ENCODE results near the gene CRACR2A.

The CRACR2A gene

DNA sequence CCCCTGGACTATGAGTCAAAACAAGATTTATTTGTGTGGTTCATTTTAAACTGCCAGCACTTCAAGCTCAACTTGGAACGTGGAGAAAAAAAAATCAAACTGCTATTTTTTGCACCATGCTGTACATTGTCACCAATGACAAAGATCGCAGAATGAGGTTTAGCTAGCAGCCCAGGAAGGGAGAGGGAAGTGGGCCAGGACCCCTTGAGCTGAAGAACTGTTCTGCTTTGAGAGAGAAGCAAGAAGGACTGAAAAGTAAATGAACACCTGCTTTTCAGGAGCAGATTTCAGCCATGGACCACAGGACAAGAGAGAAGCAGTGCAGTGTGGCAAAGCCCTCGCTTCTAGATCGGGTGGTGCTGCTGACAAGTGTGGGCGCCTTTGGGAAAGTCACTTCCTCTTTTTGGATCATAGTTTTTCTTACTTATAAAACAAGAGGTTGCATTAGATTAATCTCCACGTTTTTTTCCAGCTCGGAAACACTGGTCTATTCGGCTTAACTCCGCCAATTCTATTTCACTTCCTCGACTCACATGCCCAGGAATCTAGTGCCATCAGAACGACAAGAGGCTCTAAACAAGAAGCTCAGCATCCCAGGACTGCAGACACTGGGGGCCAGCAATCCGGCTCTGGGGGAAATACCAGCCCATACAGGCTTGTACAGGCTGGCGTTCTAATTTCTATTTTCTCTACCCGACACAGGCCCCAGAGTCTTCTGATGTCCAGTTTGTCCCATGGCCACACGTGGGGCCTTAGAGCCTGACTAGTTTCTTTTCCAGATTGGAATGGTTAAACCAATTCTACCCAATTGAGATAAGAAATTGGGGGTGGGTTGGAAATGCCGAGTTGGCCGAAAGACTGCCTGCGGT, 129.9 kb downstream of the CRACR2A start:
- TF ChIP-seq, protein P1, sequence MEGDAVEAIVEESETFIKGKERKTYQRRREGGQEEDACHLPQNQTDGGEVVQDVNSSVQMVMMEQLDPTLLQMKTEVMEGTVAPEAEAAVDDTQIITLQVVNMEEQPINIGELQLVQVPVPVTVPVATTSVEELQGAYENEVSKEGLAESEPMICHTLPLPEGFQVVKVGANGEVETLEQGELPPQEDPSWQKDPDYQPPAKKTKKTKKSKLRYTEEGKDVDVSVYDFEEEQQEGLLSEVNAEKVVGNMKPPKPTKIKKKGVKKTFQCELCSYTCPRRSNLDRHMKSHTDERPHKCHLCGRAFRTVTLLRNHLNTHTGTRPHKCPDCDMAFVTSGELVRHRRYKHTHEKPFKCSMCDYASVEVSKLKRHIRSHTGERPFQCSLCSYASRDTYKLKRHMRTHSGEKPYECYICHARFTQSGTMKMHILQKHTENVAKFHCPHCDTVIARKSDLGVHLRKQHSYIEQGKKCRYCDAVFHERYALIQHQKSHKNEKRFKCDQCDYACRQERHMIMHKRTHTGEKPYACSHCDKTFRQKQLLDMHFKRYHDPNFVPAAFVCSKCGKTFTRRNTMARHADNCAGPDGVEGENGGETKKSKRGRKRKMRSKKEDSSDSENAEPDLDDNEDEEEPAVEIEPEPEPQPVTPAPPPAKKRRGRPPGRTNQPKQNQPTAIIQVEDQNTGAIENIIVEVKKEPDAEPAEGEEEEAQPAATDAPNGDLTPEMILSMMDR (IDR thresholded peaks at IDR 0.05; ENCODE audit: control insufficient read depth, insufficient read depth, low read depth, low read length, missing control alignments) = no peak
- DNase-seq (ENCODE audit: low read depth) = no peak
- no peak overlapping the region for H3K4me3 ChIP-seq (ENCODE audit: control insufficient read depth, low read depth, low read length)

DNA sequence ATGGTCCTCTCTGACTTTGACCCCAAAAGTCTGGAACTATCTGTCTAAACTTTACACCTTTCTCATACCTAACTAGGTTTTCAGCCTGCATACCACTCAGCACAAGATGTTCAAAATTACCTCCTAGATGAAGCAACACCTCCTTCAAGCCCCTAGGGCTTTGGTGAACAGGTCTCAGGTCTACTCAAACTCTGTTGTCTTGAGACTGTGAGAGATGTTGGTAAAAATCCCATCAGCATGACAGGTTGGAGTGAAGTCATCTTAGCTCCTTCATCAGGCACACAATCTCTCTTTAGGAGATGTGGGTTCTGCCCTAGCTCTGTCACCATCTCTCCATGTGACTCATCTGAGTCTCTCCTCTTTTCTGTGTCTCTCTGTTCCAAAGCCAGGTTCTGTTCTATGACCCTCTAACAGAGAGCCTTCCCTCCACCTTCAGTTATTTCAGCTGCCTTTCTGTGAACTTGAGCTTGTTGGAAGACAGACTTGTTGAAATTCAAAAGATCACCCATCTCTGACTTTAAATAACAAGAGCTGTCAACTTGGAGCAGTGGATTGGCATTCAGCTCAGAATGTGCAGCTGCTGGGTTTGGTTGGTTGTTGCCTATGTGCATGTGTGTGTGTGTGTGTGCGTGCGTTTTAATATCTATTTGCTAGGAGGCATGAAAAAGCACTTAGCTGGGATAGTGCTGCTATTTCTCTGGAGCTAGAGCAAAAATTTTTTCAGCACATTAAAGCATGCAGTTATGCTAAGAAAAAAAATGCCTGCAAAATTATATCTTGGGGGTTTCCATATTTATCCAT, 130.7 kb downstream of the CRACR2A start:
- no peak for DNase-seq (ENCODE audit: low read depth)
- TF ChIP-seq, protein P1 (IDR thresholded peaks at IDR 0.05; ENCODE audit: control insufficient read depth, insufficient read depth, low read depth, low read length, missing control alignments) = no peak
- H3K4me3 ChIP-seq (ENCODE audit: control insufficient read depth, low read depth, low read length) = no peak overlapping the region

DNA sequence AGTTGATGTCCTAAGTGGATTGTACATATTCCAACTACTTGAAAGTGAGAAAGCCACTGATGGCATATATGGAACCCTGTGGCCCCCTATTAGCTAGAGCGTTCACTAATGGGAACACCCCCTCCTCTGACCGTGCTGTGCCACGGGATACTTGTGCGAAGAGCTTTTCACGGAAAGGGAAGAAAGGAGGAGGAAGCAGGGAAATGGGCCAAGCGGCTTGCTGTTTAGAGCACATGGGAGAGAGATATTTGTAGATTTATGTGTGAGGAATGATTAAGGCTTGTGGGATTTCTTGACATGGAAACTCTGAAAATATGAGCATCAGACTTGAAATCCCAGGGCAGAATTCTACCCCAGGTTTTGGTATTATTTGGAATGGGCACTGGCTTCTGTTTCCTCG, 132.1 kb downstream of the CRACR2A start:
- DNase-seq (ENCODE audit: low read depth) = no peak
- H3K4me3 ChIP-seq (ENCODE audit: control insufficient read depth, low read depth, low read length) = no peak overlapping the region
- TF ChIP-seq, protein P1 (IDR thresholded peaks at IDR 0.05; ENCODE audit: control insufficient read depth, insufficient read depth, low read depth, low read length, missing control alignments) = no peak

DNA sequence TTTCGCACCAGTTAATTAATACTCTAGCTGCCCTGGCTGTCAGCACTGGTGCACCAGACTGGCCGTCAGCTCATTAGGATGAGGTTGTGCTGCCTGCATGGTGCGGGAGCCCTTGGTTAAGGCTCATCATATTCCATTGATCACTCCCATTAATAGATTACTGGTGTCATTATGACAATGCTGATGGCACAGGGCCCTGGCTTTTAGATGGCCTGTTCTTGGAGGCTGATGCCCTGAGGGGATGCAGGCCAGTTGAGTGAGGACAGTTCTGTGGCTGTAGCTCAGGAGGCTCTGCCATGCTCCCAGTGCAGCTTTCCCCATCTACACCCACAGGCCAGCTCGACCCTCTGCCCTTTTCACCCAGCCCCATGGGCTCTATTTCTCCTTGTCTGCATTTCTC, 135.3 kb downstream of the CRACR2A start:
- H3K4me3 ChIP-seq (ENCODE audit: control insufficient read depth, low read depth, low read length) = no peak overlapping the region
- TF ChIP-seq, protein P1 (IDR thresholded peaks at IDR 0.05; ENCODE audit: control insufficient read depth, insufficient read depth, low read depth, low read length, missing control alignments) = no peak
- no peak for DNase-seq (ENCODE audit: low read depth)

DNA sequence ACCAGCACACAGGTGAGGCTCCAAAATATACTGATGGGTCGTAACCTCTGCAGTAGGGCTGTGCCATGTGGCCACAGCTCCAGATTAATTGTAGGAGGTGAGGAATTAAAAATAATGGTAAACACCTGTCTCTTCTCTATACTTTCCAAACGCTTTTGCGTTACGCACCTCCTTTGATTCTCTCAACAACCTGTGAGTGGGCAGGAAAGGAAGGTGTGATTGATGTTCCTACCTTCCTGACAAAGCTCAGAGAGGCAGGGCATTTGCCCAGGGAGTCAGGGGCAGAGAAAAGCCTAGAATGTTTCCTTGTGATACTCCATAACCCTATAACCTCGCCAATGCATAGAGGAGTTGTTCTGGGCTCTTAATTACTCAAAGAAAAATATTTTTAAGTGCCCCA, 137.0 kb downstream of the CRACR2A start:
- no peak overlapping the region for H3K4me3 ChIP-seq (ENCODE audit: control insufficient read depth, low read depth, low read length)
- DNase-seq (ENCODE audit: low read depth) = no peak
- TF ChIP-seq, protein P1 (IDR thresholded peaks at IDR 0.05; ENCODE audit: control insufficient read depth, insufficient read depth, low read depth, low read length, missing control alignments) = no peak

DNA sequence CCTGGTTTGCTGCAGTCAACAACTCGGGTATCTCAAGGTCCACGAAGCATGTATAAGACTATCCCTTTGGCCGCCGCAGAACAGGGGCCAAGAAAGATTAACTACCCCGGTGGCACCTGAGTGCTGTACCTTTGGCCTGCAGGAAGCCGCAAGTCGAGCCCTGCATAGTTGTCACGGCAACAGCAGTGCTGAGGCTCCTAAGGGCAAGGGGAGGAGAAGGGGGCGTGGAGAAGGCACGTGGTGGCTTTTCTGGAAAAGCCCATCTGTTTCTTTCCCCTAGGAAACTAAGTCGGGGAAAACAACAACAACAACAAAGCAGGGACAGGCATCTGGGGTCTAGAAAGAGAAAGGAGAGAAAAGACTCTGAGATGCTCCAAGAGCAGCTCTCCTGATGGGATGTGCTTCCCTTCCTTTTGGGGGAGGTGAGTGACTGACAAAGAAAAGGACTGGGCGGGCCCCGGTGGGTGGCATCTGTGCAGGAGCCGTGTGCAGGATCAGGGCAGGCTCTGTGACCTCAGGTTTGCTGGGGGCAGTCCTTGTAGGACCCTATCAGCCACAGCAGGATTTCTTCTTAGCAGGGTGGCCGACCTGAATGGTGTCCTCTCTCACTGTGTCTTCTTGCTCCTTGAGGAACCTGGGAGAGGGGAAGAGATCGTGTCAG, 138.0 kb downstream of the CRACR2A start:
- H3K4me3 ChIP-seq (ENCODE audit: control insufficient read depth, low read depth, low read length) = no peak overlapping the region
- TF ChIP-seq, protein P1 (IDR thresholded peaks at IDR 0.05; ENCODE audit: control insufficient read depth, insufficient read depth, low read depth, low read length, missing control alignments) = no peak
- DNase-seq (ENCODE audit: low read depth) = no peak
